Activated T-helper 9 cell treated with anti-CD3 and anti-CD28 coated beads, Interleukin-2, amount 50 U/mL, for 16 hours (primary cell): ENCODE data around the gene IQSEC1.

Experiments used
- DNase-seq: peaks from one replicate; pipeline ENCODE4 v3.0.0-alpha.2; 2020; ENCODE audit warnings: low read depth

Gene IQSEC1

GRCh38 chr3:12907296-12907695, 165.9 kb downstream of the IQSEC1 start:
- DNase-seq = no peak

GRCh38 chr3:12906916-12907290, 166.3 kb downstream of the IQSEC1 start:
- no peak for DNase-seq

GRCh38 chr3:12906141-12906915, 166.9 kb downstream of the IQSEC1 start:
- no peak for DNase-seq

- no peak for DNase-seq
Observed at GRCh38 chr3:12905316-12906071, 167.7 kb downstream of the IQSEC1 start.

GRCh38 chr3:12904951-12905315, 168.3 kb downstream of the IQSEC1 start:
- DNase-seq = no peak

- DNase-seq = no peak
Observed at GRCh38 chr3:12903881-12904280, 169.3 kb downstream of the IQSEC1 start.

GRCh38 chr3:12903000-12903800, 170.0 kb downstream of the IQSEC1 start:
- no peak for DNase-seq

- no peak for DNase-seq
Observed at GRCh38 chr3:12902181-12902999, 170.8 kb downstream of the IQSEC1 start.

GRCh38 chr3:12901623-12902045, 171.6 kb downstream of the IQSEC1 start:
- DNase-seq = no peak

GRCh38 chr3:12900885-12901411, 172.3 kb downstream of the IQSEC1 start:
- no peak for DNase-seq

- DNase-seq = no peak
Observed at GRCh38 chr3:12898965-12899755, 174.1 kb downstream of the IQSEC1 start.

GRCh38 chr3:12898290-12898964, 174.8 kb downstream of the IQSEC1 start:
- no peak for DNase-seq

- no peak for DNase-seq
Observed at GRCh38 chr3:12897381-12898289, 175.6 kb downstream of the IQSEC1 start.

GRCh38 chr3:12896063-12896985, 176.9 kb downstream of the IQSEC1 start:
- DNase-seq = no peak

- DNase-seq = no peak
Observed at GRCh38 chr3:12895391-12896062, 177.7 kb downstream of the IQSEC1 start.

GRCh38 chr3:12894629-12895028, 178.6 kb downstream of the IQSEC1 start:
- DNase-seq = no peak

GRCh38 chr3:12893852-12894251, 179.4 kb downstream of the IQSEC1 start:
- no peak for DNase-seq
